Measurements from ENCODE around the gene TAS2R60. TPM values are rescaled to one million over a fixed set of nuclear protein-coding genes. Genes with fewer than 3 reads are reported as not detected.

The TAS2R60 gene
- polyA plus RNA-seq, 3 donors: 0.35 TPM; not detected in 2

- WGBS (ENCODE audit: insufficient coverage): 100% methylated on average over 1 of the region's 2 CpGs
- peaks cover 0 to 6% of the 10 kb centered on the region in 2 donors for H3K36me3 ChIP-seq (replicated peaks in 1 of 2; ENCODE audit: control insufficient read depth in 1 of 2, insufficient read depth in 2 of 2, low read length in 2 of 2)
- intact Hi-C loops (cut with micrococcal nuclease): no loop called here
- peaks cover 0 to 2% (median 0%) of the 10 kb centered on the region in 3 donors for H3K27me3 Mint-ChIP-seq (ENCODE audit: low read depth in 3 of 3)
- H3K4me2 ChIP-seq (replicated peaks; ENCODE audit: extremely low read depth, low read length, poor library complexity, severe bottlenecking): no peak overlapping the region
- H3K27me3 ChIP-seq (ENCODE audit: control insufficient read depth in 2 of 2, insufficient read depth in 2 of 2, low read length in 2 of 2): no peaks in the 10 kb centered on the region
- no peak overlapping the region for H3K27ac ChIP-seq (ENCODE audit: low read depth in 1 of 2, low read length in 2 of 2)
- DNase-seq: no peak
- no peak overlapping the region for H3K4me3 ChIP-seq (replicated peaks in 1 of 3; ENCODE audit: low read depth in 2 of 3, low read length in 3 of 3)
- no peak for TF ChIP-seq CTCF (IDR thresholded peaks at IDR 0.05)
- no peak overlapping the region for H2AFZ ChIP-seq (ENCODE audit: insufficient read depth, low read depth, low read length, poor library complexity, severe bottlenecking)
- H3K4me1 Mint-ChIP-seq: peaks cover 7% of the 10 kb centered on the region
- no peak overlapping the region for H3K27ac Mint-ChIP-seq
- H4K20me1 ChIP-seq (ENCODE audit: insufficient read depth, low read length): no peaks in the 10 kb centered on the region
- H3K36me3 Mint-ChIP-seq: peaks cover 7 to 10% of the 10 kb centered on the region in 2 donors
- no peaks in the 10 kb centered on the region for H3K79me2 ChIP-seq (ENCODE audit: insufficient read depth, low read length)
- H3K4me1 ChIP-seq (ENCODE audit: control insufficient read depth in 1 of 2, insufficient read depth in 2 of 2, low read length in 2 of 2): peaks cover under 1 to 3% of the 10 kb centered on the region in 2 donors
- H3K4me3 Mint-ChIP-seq: no peak overlapping the region
- H3K9me3 ChIP-seq (replicated peaks in 1 of 2; ENCODE audit: control insufficient read depth in 1 of 2, insufficient read depth in 1 of 2, low read length in 2 of 2): no peaks in the 10 kb centered on the region
- H3K9me3 Mint-ChIP-seq: peaks cover 0 to 2% (median 0%) of the 10 kb centered on the region in 7 donors
- H3K9ac ChIP-seq (ENCODE audit: insufficient read depth, low read length, poor library complexity, severe bottlenecking): no peak overlapping the region
Measured at GRCh38 chr7:143452495-143452894, 9.2 kb downstream of the TAS2R60 start.

- peaks cover 7 to 10% of the 10 kb centered on the region in 2 donors for H3K36me3 Mint-ChIP-seq
- DNase-seq: no peak
- WGBS (ENCODE audit: insufficient coverage): 100% methylated on average over 1 of the region's 1 CpG
Measured at GRCh38 chr7:143454091-143454680, 10.9 kb downstream of the TAS2R60 start.

More at GRCh38 chr7:143454091-143454680, 10.9 kb downstream of the TAS2R60 start:
- Histone ChIP-seq H3K36me3 (replicated peaks in 1 of 2; ENCODE audit: control insufficient read depth in 1 of 2, insufficient read depth in 2 of 2, low read length in 2 of 2) (peaks cover 0 to 6% of the 10 kb centered on the region in 2 donors), H2AFZ (ENCODE audit: insufficient read depth, low read depth, low read length, poor library complexity, severe bottlenecking) (no peak overlapping the region), H3K9me3 (replicated peaks in 1 of 2; ENCODE audit: control insufficient read depth in 1 of 2, insufficient read depth in 1 of 2, low read length in 2 of 2) (no peaks in the 10 kb centered on the region), H4K20me1 (ENCODE audit: insufficient read depth, low read length) (no peaks in the 10 kb centered on the region), H3K79me2 (ENCODE audit: insufficient read depth, low read length) (no peaks in the 10 kb centered on the region), H3K4me1 (ENCODE audit: control insufficient read depth in 1 of 2, insufficient read depth in 2 of 2, low read length in 2 of 2) (peaks cover 17 to 19% of the 10 kb centered on the region in 2 donors), H3K27ac (ENCODE audit: low read depth in 1 of 2, low read length in 2 of 2) (no peak overlapping the region), H3K9ac (ENCODE audit: insufficient read depth, low read length, poor library complexity, severe bottlenecking) (no peak overlapping the region), H3K27me3 (ENCODE audit: control insufficient read depth in 2 of 2, insufficient read depth in 2 of 2, low read length in 2 of 2) (no peaks in the 10 kb centered on the region), H3K4me2 (replicated peaks; ENCODE audit: extremely low read depth, low read length, poor library complexity, severe bottlenecking) (no peak overlapping the region), H3K4me3 (replicated peaks in 1 of 3; ENCODE audit: low read depth in 2 of 3, low read length in 3 of 3) (no peak overlapping the region)
- Mint-ChIP-seq H3K9me3 (peaks cover 0 to 2% (median 0%) of the 10 kb centered on the region in 7 donors), H3K4me1 (peaks cover 24% of the 10 kb centered on the region), H3K27me3 (ENCODE audit: low read depth in 3 of 3) (peaks cover 0 to 2% (median 0%) of the 10 kb centered on the region in 3 donors), H3K4me3 (no peak overlapping the region), H3K27ac (no peak overlapping the region)
- intact Hi-C loops (cut with micrococcal nuclease): no loop called here
- TF ChIP-seq CTCF (IDR thresholded peaks at IDR 0.05): no peak

All from CD14-positive monocyte (primary cell).